Neutrophil (primary cell): ENCODE results near the gene ERN1.
"Not testable (repeated sequence)": the region's sequence is repeated elsewhere in the genome, so short reads cannot be mapped to it uniquely, and the experiment has no call there.

Experiments
- H3K27ac ChIP-seq: fragments of 200-600 bp; sonication (generic); 2 replicates; pipeline ENCODE4 v1.5.1; 2016; ENCODE audit warnings: mild to moderate bottlenecking, moderate library complexity
- H3K27me3 ChIP-seq: fragments of 200-600 bp; sonication (generic); 2 replicates; pipeline ENCODE4 v1.6.0; 2016; ENCODE audit warnings: mild to moderate bottlenecking
- H3K36me3 ChIP-seq: fragments of 200-600 bp; sonication (generic); 2 replicates; pipeline ENCODE4 v1.5.1; 2017
- H3K4me1 ChIP-seq, 2 experiments: fragments of 200-600 bp in 1 of 2; sonication (generic) in 1 of 2; 1 replicate in 1 of 2; 2 replicates in 1 of 2; pipeline versions ENCODE4 v1.5.1 to v1.6.1; 2013 to 2016; ENCODE audit warnings: low read depth in 1 of 2, low read length in 1 of 2, mild to moderate bottlenecking in 1 of 2, moderate library complexity in 1 of 2; ENCODE audit not compliant: control insufficient read depth in 1 of 2, insufficient read depth in 1 of 2
- H3K4me3 ChIP-seq, 2 experiments: fragments of 200-600 bp in 1 of 2; sonication (generic) in 1 of 2; 1 replicate in 1 of 2; 2 replicates in 1 of 2; pipeline ENCODE4 v1.5.1; 2013 to 2016; ENCODE audit warnings: low read depth in 1 of 2, low read length in 1 of 2, mild to moderate bottlenecking in 1 of 2, moderate library complexity in 1 of 2
- H3K9me3 ChIP-seq: fragments of 200-600 bp; sonication (generic); 2 replicates; pipeline ENCODE4 v1.5.1; 2016
- CTCF ChIP-seq: fragments of 200-600 bp; sonication (generic); IDR thresholded peaks from 2 replicates; pipeline ENCODE4 v1.5.1; 2016; ENCODE audit warnings: antibody characterized with exemption

The ERN1 gene

GRCh38 chr17:64174686-64175456, 44.9 kb upstream of the ERN1 start:
- H3K27ac ChIP-seq, result peak overlapping the region; percentile 86
- peaks cover 57 to 69% of the 10 kb centered on the region in 2 experiments for H3K4me1 ChIP-seq
- no peaks in the 10 kb centered on the region for H3K27me3 ChIP-seq
- no peak for TF ChIP-seq CTCF
- H3K4me3 ChIP-seq, result no peak overlapping the region
- peaks cover 14% of the 10 kb centered on the region for H3K36me3 ChIP-seq
- H3K9me3 ChIP-seq, result no peaks in the 10 kb centered on the region

GRCh38 chr17:64173646-64174045, 43.7 kb upstream of the ERN1 start:
- Histone ChIP-seq H3K4me3 (no peak overlapping the region), H3K36me3 (peaks cover 18% of the 10 kb centered on the region), H3K27ac (peak overlapping the region; percentile 86), H3K9me3 (no peaks in the 10 kb centered on the region), H3K27me3 (no peaks in the 10 kb centered on the region), H3K4me1 (peaks cover 45 to 61% of the 10 kb centered on the region in 2 experiments)
- no peak for TF ChIP-seq CTCF

- Histone ChIP-seq H3K36me3 (peaks cover 24% of the 10 kb centered on the region), H3K9me3 (no peaks in the 10 kb centered on the region), H3K4me1 (peaks cover 34 to 50% of the 10 kb centered on the region in 2 experiments), H3K27me3 (no peaks in the 10 kb centered on the region), H3K4me3 (no peak overlapping the region), H3K27ac (no peak overlapping the region)
- TF ChIP-seq CTCF, result no peak
Observed at GRCh38 chr17:64172510-64172909, 42.6 kb upstream of the ERN1 start.

- Histone ChIP-seq H3K27ac (no peak overlapping the region), H3K9me3 (no peaks in the 10 kb centered on the region), H3K36me3 (peaks cover 35% of the 10 kb centered on the region), H3K27me3 (no peaks in the 10 kb centered on the region), H3K4me3 (no peak overlapping the region), H3K4me1 (peaks cover 29 to 37% of the 10 kb centered on the region in 2 experiments)
- no peak for TF ChIP-seq CTCF
Observed at GRCh38 chr17:64171041-64171440, 41.1 kb upstream of the ERN1 start.

GRCh38 chr17:64170286-64170685, 40.3 kb upstream of the ERN1 start:
- Histone ChIP-seq H3K4me3 (no peak overlapping the region), H3K27me3 (no peaks in the 10 kb centered on the region), H3K4me1 (peaks cover 21 to 30% of the 10 kb centered on the region in 2 experiments), H3K36me3 (peaks cover 43% of the 10 kb centered on the region), H3K27ac (no peak overlapping the region), H3K9me3 (no peaks in the 10 kb centered on the region)
- TF ChIP-seq CTCF, result no peak

GRCh38 chr17:64167666-64168065, 37.7 kb upstream of the ERN1 start:
- H3K4me3 ChIP-seq, H3K4me1 ChIP-seq, H3K27ac ChIP-seq, H3K27me3 ChIP-seq, H3K9me3 ChIP-seq: not testable (repeated sequence)
- peaks cover 63% of the 10 kb centered on the region for H3K36me3 ChIP-seq
